ENCODE data around the gene TM2D3. TPM values are rescaled to one million over a fixed set of nuclear protein-coding genes. Genes with fewer than 3 reads are reported as not detected.

Gene TM2D3
- total RNA-seq, 1 donor from 2014 or later, result 39.0 TPM

DNA sequence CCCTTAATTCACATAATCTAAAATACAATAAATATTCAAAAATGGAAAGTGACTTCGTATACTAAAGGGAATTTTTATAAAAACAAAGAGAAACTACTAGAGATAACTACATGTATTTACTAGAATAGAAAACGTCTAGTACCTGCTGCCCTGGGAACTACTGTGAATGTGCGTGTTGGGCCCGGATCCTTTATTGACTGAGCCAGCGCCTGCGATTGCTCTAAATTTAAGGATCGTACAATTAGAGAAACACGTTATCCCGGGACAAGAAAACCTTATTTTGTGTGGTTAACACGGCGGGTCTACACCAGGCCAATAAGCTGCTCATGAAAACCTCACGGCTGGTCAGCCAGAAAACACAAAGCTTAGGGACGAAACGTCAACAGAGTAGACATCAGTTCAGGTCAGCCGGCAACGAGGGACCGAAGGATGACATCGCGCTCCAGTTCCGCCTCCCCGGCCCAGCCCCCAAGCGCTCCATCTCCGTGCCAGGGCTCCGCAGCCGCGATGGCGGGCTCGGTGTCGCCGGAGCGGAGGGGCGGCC is 555 bp downstream of the TM2D3 start:
- H3K4me3 ChIP-seq, result peak overlapping the region; percentile 73 to 99
- no peaks in the 10 kb centered on the region for H3K27me3 ChIP-seq
- TF ChIP-seq CTCF (IDR thresholded peaks at IDR 0.05), result no peak
- no peak for TF ChIP-seq POLR2A (IDR thresholded peaks at IDR 0.05)
- no peak for TF ChIP-seq POLR2AphosphoS5 (IDR thresholded peaks at IDR 0.05; ENCODE audit: insufficient read depth in 1 of 2, low read depth in 1 of 2)
- peaks cover 30% of the 10 kb centered on the region for H3K4me1 ChIP-seq
- H3K9me3 ChIP-seq, result no peaks in the 10 kb centered on the region
- intact Hi-C loops (cut with DNase I), result loop anchor here (5.0 kb wide), 1 partner anchor 354 kb away; the partner anchor contains the start of gene SNRPA1
- H3K27ac ChIP-seq, result peak overlapping the region; percentile 92
- peaks cover 0 to 32% of the 10 kb centered on the region in 2 donors for H3K36me3 ChIP-seq
- DNase-seq (ENCODE audit: extremely low spot score in 2 of 2), result peak in 1 of 2 donors; percentile 89

DNA sequence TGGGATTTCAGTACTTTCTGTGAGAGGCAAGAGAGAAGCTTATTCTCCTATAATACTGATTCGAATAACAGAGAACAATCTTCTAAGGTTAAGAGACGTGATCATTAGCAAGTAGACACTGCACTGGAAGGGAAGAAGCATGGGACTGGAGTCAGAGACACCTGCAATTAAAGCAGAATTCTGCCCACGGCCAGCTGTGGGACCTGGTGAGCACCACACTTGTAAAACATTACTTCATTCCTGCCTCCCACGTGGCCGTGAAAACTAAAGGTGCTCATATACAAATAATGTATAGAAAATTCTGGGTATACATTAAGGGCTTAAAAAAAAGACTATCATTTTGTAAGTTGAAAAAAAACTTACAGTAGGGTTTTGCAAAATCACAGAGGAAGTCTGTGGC is 2.0 kb downstream of the TM2D3 start:
- Histone ChIP-seq H3K9me3 (no peaks in the 10 kb centered on the region), H3K27me3 (no peaks in the 10 kb centered on the region), H3K4me3 (no peak overlapping the region), H3K4me1 (peaks cover 30% of the 10 kb centered on the region), H3K36me3 (peaks cover under 1 to 45% of the 10 kb centered on the region in 2 donors), H3K27ac (no peak overlapping the region)
- TF ChIP-seq POLR2AphosphoS5 (IDR thresholded peaks at IDR 0.05; ENCODE audit: insufficient read depth in 1 of 2, low read depth in 1 of 2) (no peak), POLR2A (IDR thresholded peaks at IDR 0.05) (no peak), CTCF (IDR thresholded peaks at IDR 0.05) (no peak)
- intact Hi-C loops (cut with DNase I), result loop anchor here (5.0 kb wide), 1 partner anchor 353 kb away; the partner anchor contains the start of gene SNRPA1
- no peak for DNase-seq (ENCODE audit: extremely low spot score in 2 of 2)

- Histone ChIP-seq H3K9me3 (no peaks in the 10 kb centered on the region), H3K27ac (no peak overlapping the region), H3K27me3 (no peaks in the 10 kb centered on the region), H3K4me3 (no peak overlapping the region), H3K36me3 (peaks cover 6 to 62% of the 10 kb centered on the region in 2 donors), H3K4me1 (peaks cover 28% of the 10 kb centered on the region)
- no peak for DNase-seq (ENCODE audit: extremely low spot score in 2 of 2)
- intact Hi-C loops (cut with DNase I), result no loop called here
- TF ChIP-seq POLR2A (IDR thresholded peaks at IDR 0.05), result no peak
- TF ChIP-seq POLR2AphosphoS5 (IDR thresholded peaks at IDR 0.05; ENCODE audit: insufficient read depth in 1 of 2, low read depth in 1 of 2), result no peak
- no peak for TF ChIP-seq CTCF (IDR thresholded peaks at IDR 0.05)
Observed at GRCh38 chr15:101648356-101648755, 3.8 kb downstream of the TM2D3 start.

GRCh38 chr15:101647251-101647650 is 4.9 kb downstream of the TM2D3 start:
- TF ChIP-seq POLR2AphosphoS5 (IDR thresholded peaks at IDR 0.05; ENCODE audit: insufficient read depth in 1 of 2, low read depth in 1 of 2), result no peak
- TF ChIP-seq CTCF (IDR thresholded peaks at IDR 0.05), result no peak
- no peak for TF ChIP-seq POLR2A (IDR thresholded peaks at IDR 0.05)
- Histone ChIP-seq H3K9me3 (no peaks in the 10 kb centered on the region), H3K36me3 (peaks cover 6 to 70% of the 10 kb centered on the region in 2 donors), H3K27ac (no peak overlapping the region), H3K4me3 (no peak overlapping the region), H3K4me1 (peaks cover 23% of the 10 kb centered on the region), H3K27me3 (no peaks in the 10 kb centered on the region)
- DNase-seq (ENCODE audit: extremely low spot score in 2 of 2), result no peak
- intact Hi-C loops (cut with DNase I), result no loop called here

GRCh38 chr15:101646672-101647071 is 5.5 kb downstream of the TM2D3 start:
- intact Hi-C loops (cut with DNase I), result no loop called here
- Histone ChIP-seq H3K36me3 (peaks cover 6 to 75% of the 10 kb centered on the region in 2 donors), H3K27me3 (no peaks in the 10 kb centered on the region), H3K27ac (no peak overlapping the region), H3K4me3 (no peak overlapping the region), H3K9me3 (no peaks in the 10 kb centered on the region), H3K4me1 (peaks cover 28% of the 10 kb centered on the region)
- no peak for DNase-seq (ENCODE audit: extremely low spot score in 2 of 2)
- no peak for TF ChIP-seq CTCF (IDR thresholded peaks at IDR 0.05)
- TF ChIP-seq POLR2AphosphoS5 (IDR thresholded peaks at IDR 0.05; ENCODE audit: insufficient read depth in 1 of 2, low read depth in 1 of 2), result no peak
- no peak for TF ChIP-seq POLR2A (IDR thresholded peaks at IDR 0.05)
